Measurements from ENCODE around the gene EOLA1.
"Not testable (repeated sequence)": the region's sequence is repeated elsewhere in the genome, so short reads cannot be mapped to it uniquely, and the experiment has no call there.

Gene EOLA1

DNA sequence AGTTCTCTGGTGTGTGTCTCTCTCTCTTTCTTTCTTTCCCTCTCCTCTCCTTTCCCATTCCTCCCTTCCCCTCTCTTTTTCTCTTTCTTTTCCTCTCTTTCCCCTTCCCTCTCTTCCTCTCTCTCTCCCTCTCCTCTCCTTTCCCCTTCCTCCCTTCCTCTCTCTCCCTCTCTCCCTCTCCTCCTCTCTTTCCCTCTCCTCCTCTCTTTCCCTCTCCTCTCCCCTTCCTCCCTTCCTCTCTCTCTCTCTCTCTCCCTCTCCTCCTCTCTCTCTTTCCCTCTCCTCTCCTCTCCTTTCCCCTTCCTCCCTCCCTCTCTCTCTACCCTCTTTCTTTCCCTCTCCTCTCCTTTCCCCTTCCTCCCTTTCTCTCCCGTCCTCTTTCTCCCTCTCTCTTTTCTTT, 12.4 kb upstream of the EOLA1 start:
- no peak overlapping the region for H3K27ac ChIP-seq (ENCODE audit: low read length)
- H3K36me3 ChIP-seq (ENCODE audit: control insufficient read depth in 1 of 2, insufficient read depth in 2 of 2, low read length in 2 of 2), result peaks cover 0 to 4% of the 10 kb centered on the region in 2 donors
- H3K9me3 ChIP-seq (ENCODE audit: control insufficient read depth in 1 of 2, low read length in 2 of 2), result no peaks in the 10 kb centered on the region
- H3K4me1 ChIP-seq (ENCODE audit: control insufficient read depth in 1 of 2, insufficient read depth in 2 of 2, low read length in 2 of 2), result no peaks in the 10 kb centered on the region
- H3K27me3 ChIP-seq (ENCODE audit: low read depth, low read length), result no peaks in the 10 kb centered on the region
- no peak overlapping the region for H3K4me3 ChIP-seq (ENCODE audit: low read depth in 1 of 2, low read length in 2 of 2)

- no peak overlapping the region for H3K27ac ChIP-seq (ENCODE audit: low read length)
- H3K36me3 ChIP-seq (ENCODE audit: control insufficient read depth in 1 of 2, insufficient read depth in 2 of 2, low read length in 2 of 2), result peaks cover 0 to 4% of the 10 kb centered on the region in 2 donors
- H3K27me3 ChIP-seq (ENCODE audit: low read depth, low read length), result no peaks in the 10 kb centered on the region
- no peaks in the 10 kb centered on the region for H3K4me1 ChIP-seq (ENCODE audit: control insufficient read depth in 1 of 2, insufficient read depth in 2 of 2, low read length in 2 of 2)
- H3K9me3 ChIP-seq (ENCODE audit: control insufficient read depth in 1 of 2, low read length in 2 of 2), result no peaks in the 10 kb centered on the region
- H3K4me3 ChIP-seq (ENCODE audit: low read depth in 1 of 2, low read length in 2 of 2), result no peak overlapping the region
Observed at GRCh38 chrX:149531599-149531998, 9.2 kb upstream of the EOLA1 start.

- H3K36me3 ChIP-seq (ENCODE audit: control insufficient read depth in 1 of 2, insufficient read depth in 2 of 2, low read length in 2 of 2); H3K4me1 ChIP-seq (ENCODE audit: control insufficient read depth in 1 of 2, insufficient read depth in 2 of 2, low read length in 2 of 2); H3K4me3 ChIP-seq (ENCODE audit: low read depth in 1 of 2, low read length in 2 of 2); H3K27me3 ChIP-seq (ENCODE audit: low read depth, low read length); H3K27ac ChIP-seq (ENCODE audit: low read length); H3K9me3 ChIP-seq (ENCODE audit: control insufficient read depth in 1 of 2, low read length in 2 of 2): not testable (repeated sequence)
Observed at GRCh38 chrX:149532868-149533267, 7.9 kb upstream of the EOLA1 start.

- not testable (repeated sequence) for H3K36me3 ChIP-seq (ENCODE audit: control insufficient read depth in 1 of 2, insufficient read depth in 2 of 2, low read length in 2 of 2); H3K4me1 ChIP-seq (ENCODE audit: control insufficient read depth in 1 of 2, insufficient read depth in 2 of 2, low read length in 2 of 2); H3K27me3 ChIP-seq (ENCODE audit: low read depth, low read length); H3K27ac ChIP-seq (ENCODE audit: low read length); H3K4me3 ChIP-seq (ENCODE audit: low read depth in 1 of 2, low read length in 2 of 2); H3K9me3 ChIP-seq (ENCODE audit: control insufficient read depth in 1 of 2, low read length in 2 of 2)
Observed at GRCh38 chrX:149533999-149534398, 6.8 kb upstream of the EOLA1 start.

DNA sequence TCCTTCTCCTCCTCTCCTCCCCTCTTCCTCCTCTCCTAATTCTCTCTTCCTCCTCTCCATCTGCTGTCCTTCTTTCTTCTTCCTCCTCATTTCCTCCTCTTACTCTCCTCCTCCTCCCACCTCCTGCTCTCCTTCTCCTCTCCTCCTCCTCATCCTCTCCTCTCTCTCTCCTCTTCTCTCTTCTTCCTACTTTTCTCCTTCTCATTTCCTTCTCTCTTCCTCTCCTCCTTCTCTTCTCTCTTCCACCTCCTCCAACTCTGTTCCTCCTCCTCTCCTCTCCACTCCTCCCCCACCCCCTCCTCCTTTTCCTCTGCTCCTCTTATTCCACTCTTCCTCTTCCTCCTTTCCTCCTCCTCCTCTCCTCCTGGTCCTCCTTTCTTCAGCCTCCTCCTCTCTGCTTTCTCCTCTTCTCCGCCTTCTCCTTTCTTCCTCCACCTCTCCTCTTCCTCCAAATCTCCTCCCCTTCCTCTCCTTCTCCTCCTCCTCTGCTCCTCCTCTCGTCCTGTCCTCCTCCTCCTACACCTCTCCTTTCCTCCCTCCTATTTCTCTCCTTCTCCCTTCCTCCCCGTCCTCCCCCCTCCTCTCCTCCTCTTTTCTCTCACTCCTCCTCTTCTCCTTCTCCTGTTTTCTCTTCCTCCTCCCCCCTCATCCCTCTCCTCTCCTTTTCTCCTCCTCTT, 5.7 kb upstream of the EOLA1 start:
- not testable (repeated sequence) for H3K4me1 ChIP-seq (ENCODE audit: control insufficient read depth in 1 of 2, insufficient read depth in 2 of 2, low read length in 2 of 2); H3K27ac ChIP-seq (ENCODE audit: low read length); H3K36me3 ChIP-seq (ENCODE audit: control insufficient read depth in 1 of 2, insufficient read depth in 2 of 2, low read length in 2 of 2); H3K27me3 ChIP-seq (ENCODE audit: low read depth, low read length); H3K9me3 ChIP-seq (ENCODE audit: control insufficient read depth in 1 of 2, low read length in 2 of 2); H3K4me3 ChIP-seq (ENCODE audit: low read depth in 1 of 2, low read length in 2 of 2)

- not testable (repeated sequence) for H3K4me3 ChIP-seq (ENCODE audit: low read depth in 1 of 2, low read length in 2 of 2); H3K4me1 ChIP-seq (ENCODE audit: control insufficient read depth in 1 of 2, insufficient read depth in 2 of 2, low read length in 2 of 2); H3K36me3 ChIP-seq (ENCODE audit: control insufficient read depth in 1 of 2, insufficient read depth in 2 of 2, low read length in 2 of 2); H3K27me3 ChIP-seq (ENCODE audit: low read depth, low read length); H3K27ac ChIP-seq (ENCODE audit: low read length); H3K9me3 ChIP-seq (ENCODE audit: control insufficient read depth in 1 of 2, low read length in 2 of 2)
Observed at GRCh38 chrX:149537474-149537873, 3.3 kb upstream of the EOLA1 start.

DNA sequence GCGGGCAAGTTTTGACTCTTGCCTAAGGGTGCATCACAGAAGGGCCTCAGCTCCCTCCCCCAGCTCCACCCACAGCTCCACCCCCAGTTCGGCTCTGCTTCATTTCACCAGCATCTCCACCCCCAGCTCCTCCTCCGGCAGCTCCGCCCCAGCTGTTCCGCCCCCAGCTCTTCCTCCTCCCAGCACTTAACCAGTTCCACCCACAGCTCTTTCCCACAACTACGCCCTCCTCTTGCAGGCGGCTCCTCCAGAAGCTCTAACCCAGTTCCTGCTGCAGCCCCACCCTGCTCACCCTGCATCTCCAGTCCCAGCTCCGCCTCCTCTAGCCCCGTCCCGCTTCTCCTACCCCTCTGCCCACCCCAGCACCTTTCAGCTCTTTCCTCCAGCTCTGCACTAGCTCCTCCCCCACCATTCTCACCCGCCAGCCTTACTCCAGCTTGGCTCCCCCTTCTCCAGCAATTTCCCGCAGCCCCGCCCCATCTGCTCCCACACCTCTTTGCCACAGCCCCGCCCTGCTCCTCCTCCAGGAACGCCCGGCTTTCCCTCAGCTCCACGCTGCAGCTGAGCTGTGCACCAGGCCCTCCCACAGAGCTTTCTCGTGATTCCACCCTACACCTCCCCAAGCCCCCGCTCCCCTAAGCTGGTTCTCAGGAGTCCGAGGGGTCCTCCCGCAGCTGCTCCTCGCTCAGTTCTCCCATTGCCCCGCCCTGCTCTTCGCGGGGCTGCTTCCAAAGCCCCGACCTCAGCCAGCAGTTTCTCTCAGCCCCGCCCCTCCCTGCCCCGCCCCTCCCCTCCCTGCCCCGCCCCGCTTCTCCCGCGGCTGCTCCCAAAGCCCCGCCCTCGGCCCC, 1.3 kb upstream of the EOLA1 start:
- peak overlapping the region in 1 of 2 donors; percentile 51 for H3K4me3 ChIP-seq (ENCODE audit: low read depth in 1 of 2, low read length in 2 of 2)
- H3K27ac ChIP-seq (ENCODE audit: low read length), result no peak overlapping the region
- H3K4me1 ChIP-seq (ENCODE audit: control insufficient read depth in 1 of 2, insufficient read depth in 2 of 2, low read length in 2 of 2), result peaks cover 0 to 5% of the 10 kb centered on the region in 2 donors
- no peaks in the 10 kb centered on the region for H3K27me3 ChIP-seq (ENCODE audit: low read depth, low read length)
- H3K9me3 ChIP-seq (ENCODE audit: control insufficient read depth in 1 of 2, low read length in 2 of 2), result no peaks in the 10 kb centered on the region
- H3K36me3 ChIP-seq (ENCODE audit: control insufficient read depth in 1 of 2, insufficient read depth in 2 of 2, low read length in 2 of 2), result no peaks in the 10 kb centered on the region

GRCh38 chrX:149540131-149540620, 636 bp upstream of the EOLA1 start:
- H3K27ac ChIP-seq (ENCODE audit: low read length), result peak overlapping the region; percentile 92
- H3K4me3 ChIP-seq (ENCODE audit: low read depth in 1 of 2, low read length in 2 of 2), result peak overlapping the region; percentile 56 to 73
- H3K27me3 ChIP-seq (ENCODE audit: low read depth, low read length), result no peaks in the 10 kb centered on the region
- peaks cover 0 to 5% of the 10 kb centered on the region in 2 donors for H3K4me1 ChIP-seq (ENCODE audit: control insufficient read depth in 1 of 2, insufficient read depth in 2 of 2, low read length in 2 of 2)
- no peaks in the 10 kb centered on the region for H3K36me3 ChIP-seq (ENCODE audit: control insufficient read depth in 1 of 2, insufficient read depth in 2 of 2, low read length in 2 of 2)
- no peaks in the 10 kb centered on the region for H3K9me3 ChIP-seq (ENCODE audit: control insufficient read depth in 1 of 2, low read length in 2 of 2)

DNA sequence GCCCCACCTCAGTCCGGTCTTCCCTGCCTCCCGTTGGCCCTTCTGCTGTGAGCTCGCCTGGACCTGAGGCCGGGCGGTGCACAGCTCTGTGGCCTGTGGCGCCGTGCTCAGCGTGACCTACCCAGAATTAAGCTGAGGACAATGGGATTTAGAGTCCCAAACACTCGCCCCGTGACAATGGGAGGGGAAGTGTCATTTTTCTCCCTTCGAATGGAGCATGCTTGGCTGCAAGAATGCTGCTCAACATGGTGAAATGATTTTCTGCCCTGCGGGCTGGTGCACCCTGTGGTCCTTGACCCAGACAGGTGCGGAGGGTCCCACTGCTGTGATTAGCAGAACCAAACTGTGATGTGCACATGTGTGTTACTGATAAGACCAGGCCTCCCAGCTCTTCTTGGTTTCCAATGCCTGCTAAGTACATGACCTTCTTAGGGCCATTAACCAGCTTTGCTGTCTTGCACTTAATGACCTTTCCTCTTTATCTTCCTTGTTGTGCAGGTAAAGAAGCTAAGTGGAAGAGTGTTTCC, 772 bp downstream of the EOLA1 start:
- Histone ChIP-seq H3K27me3 (ENCODE audit: low read depth, low read length) (no peaks in the 10 kb centered on the region), H3K9me3 (ENCODE audit: control insufficient read depth in 1 of 2, low read length in 2 of 2) (no peaks in the 10 kb centered on the region), H3K36me3 (ENCODE audit: control insufficient read depth in 1 of 2, insufficient read depth in 2 of 2, low read length in 2 of 2) (no peaks in the 10 kb centered on the region), H3K4me3 (ENCODE audit: low read depth in 1 of 2, low read length in 2 of 2) (peak overlapping the region; percentile 56 to 73), H3K4me1 (ENCODE audit: control insufficient read depth in 1 of 2, insufficient read depth in 2 of 2, low read length in 2 of 2) (peaks cover 0 to 5% of the 10 kb centered on the region in 2 donors), H3K27ac (ENCODE audit: low read length) (peak overlapping the region; percentile 92)

GRCh38 chrX:149545545-149546543, 5.0 kb downstream of the EOLA1 start:
- H3K27me3 ChIP-seq (ENCODE audit: low read depth, low read length); H3K27ac ChIP-seq (ENCODE audit: low read length); H3K4me3 ChIP-seq (ENCODE audit: low read depth in 1 of 2, low read length in 2 of 2): not testable (repeated sequence)

DNA sequence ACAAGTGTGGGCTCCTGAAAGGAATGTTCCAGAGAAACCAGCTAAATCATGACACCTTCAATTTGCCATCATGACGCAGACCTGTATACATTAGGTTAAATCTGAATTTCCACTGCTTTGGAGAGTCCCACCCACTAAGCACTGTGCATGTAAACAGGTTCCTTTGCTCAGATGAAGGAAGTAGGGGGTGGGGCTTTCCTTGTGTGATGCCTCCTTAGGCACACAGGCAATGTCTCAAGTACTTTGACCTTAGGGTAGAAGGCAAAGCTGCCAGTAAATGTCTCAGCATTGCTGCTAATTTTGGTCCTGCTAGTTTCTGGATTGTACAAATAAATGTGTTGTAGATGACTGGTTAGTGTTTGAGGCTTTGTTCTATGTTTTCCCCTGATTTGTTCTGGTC, 6.2 kb downstream of the EOLA1 start:
- H3K36me3 ChIP-seq (ENCODE audit: control insufficient read depth in 1 of 2, insufficient read depth in 2 of 2, low read length in 2 of 2); H3K4me3 ChIP-seq (ENCODE audit: low read depth in 1 of 2, low read length in 2 of 2); H3K27me3 ChIP-seq (ENCODE audit: low read depth, low read length): not testable (repeated sequence)

More at GRCh38 chrX:149545545-149546543, 5.0 kb downstream of the EOLA1 start:
- H3K9me3 ChIP-seq (ENCODE audit: control insufficient read depth in 1 of 2, low read length in 2 of 2); H3K36me3 ChIP-seq (ENCODE audit: control insufficient read depth in 1 of 2, insufficient read depth in 2 of 2, low read length in 2 of 2); H3K4me1 ChIP-seq (ENCODE audit: control insufficient read depth in 1 of 2, insufficient read depth in 2 of 2, low read length in 2 of 2): not testable (repeated sequence)

More for the DNA sequence above, 6.2 kb downstream of the EOLA1 start:
- not testable (repeated sequence) for H3K4me1 ChIP-seq (ENCODE audit: control insufficient read depth in 1 of 2, insufficient read depth in 2 of 2, low read length in 2 of 2); H3K9me3 ChIP-seq (ENCODE audit: control insufficient read depth in 1 of 2, low read length in 2 of 2); H3K27ac ChIP-seq (ENCODE audit: low read length)

All from muscle layer of duodenum (tissue), 2 donors.